Mesenteric fat pad (tissue), 1 donor: ENCODE results near the gene TUG1. TPM values are rescaled to one million over a fixed set of nuclear protein-coding genes. Genes with fewer than 3 reads are reported as not detected.

Experiments used
- DNase-seq: peaks from one replicate; pipeline ENCODE4 v3.0.0-alpha.2; 2020; ENCODE audit warnings: low spot score
- total RNA-seq: library from RNA; stranded (reverse); fragmentation: NEBNext Ultra II Directional; extraction: Animal tissue kit (Norgen Biotek cat#: 25700); gene quantifications from one replicate; pipeline ENCODE4 v1.2.1, GENCODE V29; 2021
- donor health status: DM: yes; HTN: yes; CAD: no.

TUG1 gene
- total RNA-seq, 1 donor from 2014 or later, result 52.2 TPM

- DNase-seq, result no peak
Observed at GRCh38 chr22:30947173-30947815, 21.8 kb upstream of the TUG1 start.

GRCh38 chr22:30947816-30948454, 21.1 kb upstream of the TUG1 start:
- DNase-seq, result no peak

GRCh38 chr22:30948930-30949342, 20.1 kb upstream of the TUG1 start:
- no peak for DNase-seq

- no peak for DNase-seq
Observed at GRCh38 chr22:30949934-30950660, 19.0 kb upstream of the TUG1 start.

- DNase-seq, result no peak
Observed at GRCh38 chr22:30953206-30953605, 15.9 kb upstream of the TUG1 start.

- no peak for DNase-seq
Observed at GRCh38 chr22:30955153-30955552, 13.9 kb upstream of the TUG1 start.

- no peak for DNase-seq
Observed at GRCh38 chr22:30964858-30965257, 4.2 kb upstream of the TUG1 start.

GRCh38 chr22:30968015-30968923, 796 bp upstream of the TUG1 start, which contains the start of gene MORC2:
MORC2 (minus strand) TSS chr22:30968774; CDS start chr22:30967889, 885 bp downstream.
- no peak for DNase-seq

GRCh38 chr22:30969532-30970355, 679 bp downstream of the TUG1 start:
- no peak for DNase-seq

- DNase-seq, result no peak
Observed at GRCh38 chr22:30970356-30970746, 1.3 kb downstream of the TUG1 start.

- no peak for DNase-seq
Observed at GRCh38 chr22:30978304-30978962, 9.4 kb downstream of the TUG1 start.

- DNase-seq, result no peak
Observed at GRCh38 chr22:30979932-30980331, 10.9 kb downstream of the TUG1 start.

- no peak for DNase-seq
Observed at GRCh38 chr22:30982512-30982911, 13.4 kb downstream of the TUG1 start.

GRCh38 chr22:30984317-30984716, 15.3 kb downstream of the TUG1 start:
- DNase-seq, result no peak

- DNase-seq, result no peak
Observed at GRCh38 chr22:30985561-30986208, 16.6 kb downstream of the TUG1 start.

- DNase-seq, result no peak
Observed at GRCh38 chr22:30989474-30989873, 20.4 kb downstream of the TUG1 start.

GRCh38 chr22:30990690-30991089, 21.6 kb downstream of the TUG1 start:
- no peak for DNase-seq

GRCh38 chr22:30992565-30992964, 23.5 kb downstream of the TUG1 start:
- DNase-seq, result no peak

GRCh38 chr22:30994960-30995359, 25.9 kb downstream of the TUG1 start:
- no peak for DNase-seq
